K562 (cell line): Measurements from ENCODE around the gene F12. TPM values are rescaled to one million over a fixed set of nuclear protein-coding genes. Genes with fewer than 3 reads are reported as not detected.
A peak's percentile ranks its signal among the peaks of the same experiment; 100 is the strongest.

Experiments
- ATAC-seq: fragments of 200-7000 bp; cut with Tn5 transposase; 3 replicates; pipeline ENCODE4 v1.9.1; 2020; ENCODE audit warnings: moderate library complexity
- BruUV-seq: library from RNA; stranded (reverse); fragments of 400-500 nt; replicated peaks from 2 replicates; lab custom pipeline; 2021; lab: Mats Ljungman, UMichigan
- CTCF ChIA-PET: fragments of 300-600 bp; formaldehyde crosslinking; extraction: SDS; loops from one replicate; lab custom pipeline; 2021; ENCODE audit warnings: low intra/inter-chr PET ratio; lab: Yijun Ruan, JAX
- POLR2A ChIA-PET: fragments of 300-600, 350-650 bp; sonication (Branson Sonifier 250); formaldehyde crosslinking; extraction: SDS; loops from one replicate; lab custom pipeline; 2021; ENCODE audit warnings: antibody characterized with exemption, inconsistent platforms; lab: Yijun Ruan, JAX
- DNase-seq, 4 experiments: peaks; one replicate each; pipeline versions ENCODE4 v3.0.0 to v3.0.0-alpha.2; 2011 to 2018; ENCODE audit warnings: low spot score in 3 of 4, mixed read lengths in 3 of 4; ENCODE audit errors: extremely low read depth in 1 of 4
- FAIRE-seq: peaks from 2 replicates; lab custom pipeline; 2011; peaks lifted over from hg19 to GRCh38; lab: Jason Lieb, UNC
- H2AFZ ChIP-seq: 2 replicates; pipeline ENCODE4 v1.6.0; 2011; ENCODE audit warnings: low read depth, low read length, control low read depth, inconsistent platforms
- H3K27ac ChIP-seq: fragments of 200-600 bp; 3 replicates; pipeline ENCODE4 v1.8.0; 2011; ENCODE audit warnings: low read depth, mild to moderate bottlenecking, control low read depth, inconsistent platforms, low read length, moderate library complexity, mixed read lengths; ENCODE audit errors: extremely low read depth
- H3K27me3 ChIP-seq, 2 experiments: fragments of 300-600 bp in 1 of 2; 2 replicates in 1 of 2; 3 replicates in 1 of 2; pipeline versions ENCODE4 v1.6.0 to v1.8.0; 2011; ENCODE audit warnings: inconsistent platforms in 2 of 2, low read length in 2 of 2, mild to moderate bottlenecking in 1 of 2, mixed read lengths in 1 of 2, moderate library complexity in 1 of 2; ENCODE audit not compliant: control insufficient read depth in 2 of 2, insufficient read depth in 2 of 2
- H3K36me3 ChIP-seq: fragments of 300-600 bp; 3 replicates; pipeline ENCODE4 v1.8.0; 2011; ENCODE audit warnings: mild to moderate bottlenecking, low read length, inconsistent platforms; ENCODE audit not compliant: control insufficient read depth, insufficient read depth
- H3K4me1 ChIP-seq, 2 experiments: fragments of 200-600 bp in 1 of 2; replicated peaks in 1 of 2; 2 replicates in 1 of 2; 3 replicates in 1 of 2; pipeline versions ENCODE4 v1.5.1 to v1.8.0; 2011; ENCODE audit warnings: inconsistent platforms in 2 of 2, low read length in 2 of 2, mild to moderate bottlenecking in 1 of 2, mixed read lengths in 1 of 2, moderate library complexity in 1 of 2; ENCODE audit not compliant: control insufficient read depth in 2 of 2, insufficient read depth in 2 of 2
- H3K4me2 ChIP-seq: 2 replicates; pipeline ENCODE4 v1.6.1; 2011; ENCODE audit warnings: low read length, control low read depth, inconsistent platforms, mixed read lengths; ENCODE audit not compliant: insufficient read depth
- H3K4me3 ChIP-seq: fragments of 200-600 bp; sonication (generic), shearing (Covaris generic); 2 replicates; pipeline ENCODE4 v1.5.1; 2016; ENCODE audit warnings: control low read depth, inconsistent platforms
- H3K79me2 ChIP-seq: fragments of 200-600 bp; 3 replicates; pipeline ENCODE4 v1.8.0; 2011; ENCODE audit warnings: low read length, inconsistent platforms; ENCODE audit not compliant: control insufficient read depth, insufficient read depth
- H3K9ac ChIP-seq, 2 experiments: 2 replicates each; pipeline versions ENCODE4 v1.6.0 to v1.6.1; 2011; ENCODE audit warnings: low read depth in 2 of 2, low read length in 2 of 2, control low read depth in 1 of 2, inconsistent platforms in 1 of 2, mild to moderate bottlenecking in 1 of 2, mixed read lengths in 1 of 2; ENCODE audit not compliant: insufficient read depth in 1 of 2
- H3K9me1 ChIP-seq: one replicate; pipeline ENCODE4 v1.6.0; 2011; ENCODE audit warnings: inconsistent platforms, mild to moderate bottlenecking, low read length, moderate library complexity; ENCODE audit not compliant: control insufficient read depth, insufficient read depth
- H3K9me3 ChIP-seq: replicated peaks from 2 replicates; pipeline ENCODE4 v1.5.1; 2011; ENCODE audit warnings: low read depth, low read length, inconsistent platforms; ENCODE audit not compliant: control insufficient read depth, insufficient read depth
- H4K20me1 ChIP-seq: replicated peaks from 2 replicates; pipeline ENCODE4 v1.6.1; 2011; ENCODE audit warnings: low read length, inconsistent platforms, mixed read lengths; ENCODE audit not compliant: control insufficient read depth, insufficient read depth
- ETV1 ChIP-seq: fragments of 450-650 bp; conservative IDR thresholded peaks from 2 replicates; pipeline ENCODE4 v1.6.1; 2016; ENCODE audit warnings: missing genetic modification characterization, control low read depth, low read depth, missing compliant biosample characterization
- ZBTB33 ChIP-seq: sonication (generic); formaldehyde crosslinking; IDR thresholded peaks from 2 replicates; pipeline ENCODE4 v1.8.1; 2023; ENCODE audit warnings: mild to moderate bottlenecking, missing genetic modification reagents
- WGBS: fragments of 100-300 bp; shearing (Covaris generic); methylation state at CpG from one replicate; pipeline ENCODE4 v1.1.6; 2016; ENCODE audit warnings: low coverage, mixed read lengths; ENCODE audit not compliant: insufficient coverage; ENCODE audit errors: missing lambda C conversion rate; 5-methylcytosine and 5-hydroxymethylcytosine counted together
- in situ Hi-C: fragments of 300-500 bp; cut with MboI; formaldehyde crosslinking; loops from 4 replicates; pipeline ENCODE4 v1.15.0; 2018; ENCODE audit warnings: inconsistent platforms, mixed read lengths
- intact Hi-C: fragments of 100-400 bp; cut with micrococcal nuclease; formaldehyde crosslinking; loops from 2 replicates; pipeline ENCODE4 v1.14.2; 2022
- polyA plus RNA-seq, 8 experiments: library from polyadenylated mRNA; depleted of rRNA in 4 of 8; stranded (reverse) in 5 of 8; unstranded in 3 of 8; fragments of >200 nt; fragmentation: Nextera tagmentation in 2 of 8; fragmentation: Illumina TruSeq in 1 of 8; extraction: Ambion mirVana in 2 of 8; extraction: Trizol in 1 of 8; gene quantifications; 2 replicates each; pipeline versions ENCODE4 v1.2.1 to v1.2.3, GENCODE V29; 2011 to 2014; ENCODE audit warnings: inconsistent platforms in 1 of 8, missing spikeins in 1 of 8
- total RNA-seq, 7 experiments: library from RNA; depleted of rRNA in 6 of 7; stranded (reverse); fragments of >200 nt in 6 of 7; fragmentation: Illumina TruSeq in 2 of 7; extraction: Trizol in 2 of 7; gene quantifications; 2 replicates each; pipeline versions ENCODE4 v1.2.1 to v1.2.3, GENCODE V29; 2011 to 2021; ENCODE audit warnings: low replicate concordance in 1 of 7
- TF ChIP-seq, protein P1 (sequence below), 3 experiments: fragments of 200-800 bp in 1 of 3; fragments of 250-450 bp in 1 of 3; fragments of 450-650 bp in 1 of 3; sonication (Bioruptor Pico) in 1 of 3; sonication (Bioruptor generic) in 1 of 3; formaldehyde crosslinking in 1 of 3; IDR thresholded peaks; 2 replicates each; pipeline versions ENCODE4 v1.6.1 to v1.8.0; 2016 to 2022; ENCODE audit warnings: mild to moderate bottlenecking in 2 of 3, missing genetic modification characterization in 2 of 3, missing compliant biosample characterization in 1 of 3, moderate library complexity in 1 of 3

The F12 gene
- total and polyA plus RNA-seq, 9 of the 15 experiments (the other 6 are each of a cell fraction or from before 2014, with no cell fraction given), result 0.59 to 18.3 (median 3.6) TPM

DNA sequence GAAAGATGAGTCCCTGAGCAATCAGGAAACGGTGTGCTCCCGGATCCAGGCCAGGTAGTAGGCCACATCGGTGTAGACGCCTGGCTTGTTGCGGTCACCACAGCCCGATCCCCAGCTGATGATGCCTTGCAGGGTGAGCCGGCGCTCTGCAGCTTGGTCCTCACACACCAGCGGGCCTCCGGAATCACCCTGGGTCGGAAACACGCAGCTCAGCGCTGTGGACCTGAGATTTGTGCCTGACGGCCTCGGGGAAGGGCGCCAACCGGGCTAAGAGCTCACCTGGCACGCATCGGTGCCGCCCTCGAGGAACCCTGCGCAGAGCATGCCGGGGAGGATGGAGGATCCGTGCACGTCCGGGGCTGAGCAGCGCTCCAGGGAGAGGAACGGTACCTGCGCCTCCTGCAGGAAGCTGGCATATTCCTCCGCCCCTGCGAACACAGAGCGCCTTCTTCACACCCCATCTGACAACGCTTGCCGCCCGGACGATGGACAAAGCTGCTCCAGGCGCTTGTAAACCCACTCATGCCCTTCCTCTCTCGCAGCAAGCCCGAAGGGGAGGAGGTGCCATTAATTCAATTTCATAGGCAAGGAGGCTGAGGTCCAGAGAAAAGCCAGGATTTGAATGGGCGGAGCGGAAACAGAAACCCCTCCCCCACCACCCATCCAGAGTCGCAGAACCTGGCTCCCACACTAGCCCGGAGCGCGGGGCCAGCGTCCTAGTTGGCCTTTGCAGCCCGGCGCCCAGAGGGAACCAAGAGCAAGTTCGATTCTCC lies 6.9 kb downstream of the F12 start:
- no peak for FAIRE-seq
- in situ Hi-C loops, result no loop called here
- TF ChIP-seq ZBTB33 (CRISPR knock-in tag) (peak; percentile 64), ETV1 (tag) (no peak)
- TF ChIP-seq, protein P1, sequence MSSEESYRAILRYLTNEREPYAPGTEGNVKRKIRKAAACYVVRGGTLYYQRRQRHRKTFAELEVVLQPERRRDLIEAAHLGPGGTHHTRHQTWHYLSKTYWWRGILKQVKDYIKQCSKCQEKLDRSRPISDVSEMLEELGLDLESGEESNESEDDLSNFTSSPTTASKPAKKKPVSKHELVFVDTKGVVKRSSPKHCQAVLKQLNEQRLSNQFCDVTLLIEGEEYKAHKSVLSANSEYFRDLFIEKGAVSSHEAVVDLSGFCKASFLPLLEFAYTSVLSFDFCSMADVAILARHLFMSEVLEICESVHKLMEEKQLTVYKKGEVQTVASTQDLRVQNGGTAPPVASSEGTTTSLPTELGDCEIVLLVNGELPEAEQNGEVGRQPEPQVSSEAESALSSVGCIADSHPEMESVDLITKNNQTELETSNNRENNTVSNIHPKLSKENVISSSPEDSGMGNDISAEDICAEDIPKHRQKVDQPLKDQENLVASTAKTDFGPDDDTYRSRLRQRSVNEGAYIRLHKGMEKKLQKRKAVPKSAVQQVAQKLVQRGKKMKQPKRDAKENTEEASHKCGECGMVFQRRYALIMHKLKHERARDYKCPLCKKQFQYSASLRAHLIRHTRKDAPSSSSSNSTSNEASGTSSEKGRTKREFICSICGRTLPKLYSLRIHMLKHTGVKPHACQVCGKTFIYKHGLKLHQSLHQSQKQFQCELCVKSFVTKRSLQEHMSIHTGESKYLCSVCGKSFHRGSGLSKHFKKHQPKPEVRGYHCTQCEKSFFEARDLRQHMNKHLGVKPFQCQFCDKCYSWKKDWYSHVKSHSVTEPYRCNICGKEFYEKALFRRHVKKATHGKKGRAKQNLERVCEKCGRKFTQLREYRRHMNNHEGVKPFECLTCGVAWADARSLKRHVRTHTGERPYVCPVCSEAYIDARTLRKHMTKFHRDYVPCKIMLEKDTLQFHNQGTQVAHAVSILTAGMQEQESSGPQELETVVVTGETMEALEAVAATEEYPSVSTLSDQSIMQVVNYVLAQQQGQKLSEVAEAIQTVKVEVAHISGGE (CRISPR knock-in tag; IDR thresholded peaks at IDR 0.05), result peak in 1 of 3 experiments; percentile 53; a peak in 1 of 6 replicates

More for the DNA sequence above, 6.9 kb downstream of the F12 start:
- Histone ChIP-seq H3K4me2 (peak overlapping the region; percentile 80; the same call in 1 of the 2 replicates), H2AFZ (no peak overlapping the region), H3K4me1 (peaks cover 10 to 48% of the 10 kb centered on the region in 2 experiments), H4K20me1 (no peaks in the 10 kb centered on the region), H3K9ac (peak overlapping the region in 1 of 2 experiments; percentile 0; a peak in 1 of 4 replicates), H3K9me1 (no peaks in the 10 kb centered on the region), H3K27ac (no peak overlapping the region), H3K4me3 (no peak overlapping the region), H3K9me3 (no peaks in the 10 kb centered on the region), H3K79me2 (peaks cover 4% of the 10 kb centered on the region; the same call in 1 of the 3 replicates), H3K27me3 (peaks cover 0 to 11% of the 10 kb centered on the region in 2 experiments; a peak in 3 of 5 replicates), H3K36me3 (no peaks in the 10 kb centered on the region)
- ATAC-seq, result no peak
- no peak for DNase-seq
- BruUV-seq, result TSS peak; percentile 71
- WGBS, result 86% methylated on average over 41 of the region's 49 CpGs
- intact Hi-C loops, result no loop called here
- ChIA-PET CTCF (interaction anchor here (4.0 kb wide), 1 partner anchor 53 kb away, joined by 107 read pairs; no protein-coding TSS in a partner anchor), POLR2A (interaction anchor here (0.6 to 2.5 kb wide), 10 partner anchors 10 to 89 kb away, joined by 3 to 17 read pairs (median 5); no protein-coding TSS in a partner anchor)
